GM23338 (cell line): ENCODE measurements around the gene ERO1B.

Experiments used
- CREB1 ChIP-seq: fragments of 250-450 bp; sonication (Bioruptor Pico); IDR thresholded peaks from 2 replicates; pipeline ENCODE4 v1.5.0; 2020; ENCODE audit warnings: low read depth, mild to moderate bottlenecking, moderate library complexity
- EZH2 ChIP-seq: fragments of 200-600 bp; sonication (generic); IDR thresholded peaks from one replicate; pipeline ENCODE4 v1.8.0; 2017; ENCODE audit warnings: antibody characterized with exemption, mild to moderate bottlenecking, low read depth; ENCODE audit not compliant: unreplicated experiment
- POLR2AphosphoS5 ChIP-seq: IDR thresholded peaks from 2 replicates; pipeline ENCODE4 v1.6.1; 2016; ENCODE audit warnings: antibody characterized with exemption, low read depth
- TF ChIP-seq, protein P1 (sequence below), 2 experiments: fragments of 200-600 bp in 1 of 2; sonication (generic) in 1 of 2; conservative IDR thresholded peaks; 2 replicates each; pipeline versions ENCODE4 v1.5.1 to v1.6.1; 2016 to 2017; ENCODE audit warnings: antibody characterized with exemption in 2 of 2, low read depth in 2 of 2, mild to moderate bottlenecking in 2 of 2, moderate library complexity in 1 of 2
- TF ChIP-seq, protein P2 (sequence below): IDR thresholded peaks from 2 replicates; pipeline ENCODE4 v1.6.1; 2016; ENCODE audit warnings: antibody characterized with exemption

DNA sequence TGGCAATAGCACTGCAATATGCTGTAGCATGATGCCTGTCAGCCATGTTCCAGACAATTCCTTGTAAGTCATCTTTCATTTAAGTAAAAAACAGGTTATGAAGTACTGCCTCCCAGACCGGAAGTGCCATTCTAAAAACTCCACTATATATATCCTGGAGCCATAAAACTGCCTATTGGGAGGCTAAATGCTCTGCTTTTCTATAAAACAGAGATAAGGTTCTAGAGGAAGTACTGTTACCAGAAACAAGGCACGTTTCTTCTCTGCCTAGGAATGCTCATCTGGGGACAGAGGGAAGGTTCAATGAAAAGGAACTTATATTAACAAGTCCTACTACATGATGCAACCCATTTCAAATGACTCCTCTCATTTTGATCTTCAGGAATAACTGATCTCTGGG, 72.6 kb downstream of the ERO1B start:
- TF ChIP-seq POLR2AphosphoS5 (no peak), EZH2 (no peak), CREB1 (no peak)
- TF ChIP-seq, protein P1, sequence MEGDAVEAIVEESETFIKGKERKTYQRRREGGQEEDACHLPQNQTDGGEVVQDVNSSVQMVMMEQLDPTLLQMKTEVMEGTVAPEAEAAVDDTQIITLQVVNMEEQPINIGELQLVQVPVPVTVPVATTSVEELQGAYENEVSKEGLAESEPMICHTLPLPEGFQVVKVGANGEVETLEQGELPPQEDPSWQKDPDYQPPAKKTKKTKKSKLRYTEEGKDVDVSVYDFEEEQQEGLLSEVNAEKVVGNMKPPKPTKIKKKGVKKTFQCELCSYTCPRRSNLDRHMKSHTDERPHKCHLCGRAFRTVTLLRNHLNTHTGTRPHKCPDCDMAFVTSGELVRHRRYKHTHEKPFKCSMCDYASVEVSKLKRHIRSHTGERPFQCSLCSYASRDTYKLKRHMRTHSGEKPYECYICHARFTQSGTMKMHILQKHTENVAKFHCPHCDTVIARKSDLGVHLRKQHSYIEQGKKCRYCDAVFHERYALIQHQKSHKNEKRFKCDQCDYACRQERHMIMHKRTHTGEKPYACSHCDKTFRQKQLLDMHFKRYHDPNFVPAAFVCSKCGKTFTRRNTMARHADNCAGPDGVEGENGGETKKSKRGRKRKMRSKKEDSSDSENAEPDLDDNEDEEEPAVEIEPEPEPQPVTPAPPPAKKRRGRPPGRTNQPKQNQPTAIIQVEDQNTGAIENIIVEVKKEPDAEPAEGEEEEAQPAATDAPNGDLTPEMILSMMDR (conservative IDR thresholded peaks at IDR 0.05; ENCODE audit: low read depth in 2 of 2) = no peak
- TF ChIP-seq, protein P2, sequence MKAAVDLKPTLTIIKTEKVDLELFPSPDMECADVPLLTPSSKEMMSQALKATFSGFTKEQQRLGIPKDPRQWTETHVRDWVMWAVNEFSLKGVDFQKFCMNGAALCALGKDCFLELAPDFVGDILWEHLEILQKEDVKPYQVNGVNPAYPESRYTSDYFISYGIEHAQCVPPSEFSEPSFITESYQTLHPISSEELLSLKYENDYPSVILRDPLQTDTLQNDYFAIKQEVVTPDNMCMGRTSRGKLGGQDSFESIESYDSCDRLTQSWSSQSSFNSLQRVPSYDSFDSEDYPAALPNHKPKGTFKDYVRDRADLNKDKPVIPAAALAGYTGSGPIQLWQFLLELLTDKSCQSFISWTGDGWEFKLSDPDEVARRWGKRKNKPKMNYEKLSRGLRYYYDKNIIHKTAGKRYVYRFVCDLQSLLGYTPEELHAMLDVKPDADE = no peak
